ENCODE data around the gene SCTR. TPM values are rescaled to one million over a fixed set of nuclear protein-coding genes. Genes with fewer than 3 reads are reported as not detected.

SCTR gene
- total and polyA plus RNA-seq, 2 of the 8 experiments (the other 6 are each of a cell fraction or from before 2014, with no cell fraction given) = 0.15 TPM; not detected in 1

GRCh38 chr2:119522671-119523070 lies 1.6 kb downstream of the SCTR start (continued):
- TF ChIP-seq PHF8 (conservative IDR thresholded peaks at IDR 0.05; ENCODE audit: low read depth, low read length) (no peak), MAX (IDR thresholded peaks at IDR 0.05) (no peak), CBX8 (IDR thresholded peaks at IDR 0.05; ENCODE audit: borderline replicate concordance, low read depth, low read length) (no peak), JUN (IDR thresholded peaks at IDR 0.05; ENCODE audit: low read depth, low read length) (no peak), TAF7 (optimal IDR thresholded peaks at IDR 0.05; ENCODE audit: borderline replicate concordance, low read depth, low read length) (no peak), POLR2AphosphoS5 (IDR thresholded peaks at IDR 0.05; ENCODE audit: low read depth, low read length) (no peak), ZNF274 (IDR thresholded peaks at IDR 0.05; ENCODE audit: borderline replicate concordance, extremely low read depth, low read length) (no peak), EZH2 (IDR thresholded peaks at IDR 0.05; ENCODE audit: low read depth, low read length, severe bottlenecking) (no peak)

All from H1 (cell line).